Mucosa of descending colon (tissue), 3 donors: ENCODE results near the gene DRAXIN. TPM values are rescaled to one million over a fixed set of nuclear protein-coding genes. Genes with fewer than 3 reads are reported as not detected.

Experiments
- ATAC-seq: fragments of 200-7000 bp; cut with Tn5 transposase; one replicate; pipeline ENCODE4 v1.9.1; 2020; ENCODE audit warnings: mild to moderate bottlenecking, moderate library complexity
- DNase-seq, 3 donors: peaks; one replicate each; pipeline ENCODE4 v3.0.0-alpha.2; 2020
- H3K36me3 ChIP-seq: fragments of 200-600 bp; one replicate; pipeline ENCODE4 v1.8.0; 2021; ENCODE audit warnings: low read depth, mild to moderate bottlenecking
- H3K4me1 ChIP-seq: fragments of 200-600 bp; one replicate; pipeline ENCODE4 v1.8.0; 2021; ENCODE audit warnings: low read depth, mild to moderate bottlenecking
- H3K4me3 ChIP-seq: fragments of 200-600 bp; one replicate; pipeline ENCODE4 v1.8.0; 2021; ENCODE audit warnings: mild to moderate bottlenecking
- H3K9me3 ChIP-seq: fragments of 200-600 bp; one replicate; pipeline ENCODE4 v1.8.0; 2021; ENCODE audit warnings: mild to moderate bottlenecking
- CTCF ChIP-seq: fragments of 200-600 bp; IDR thresholded peaks from one replicate; pipeline ENCODE4 v1.8.0; 2022; ENCODE audit warnings: antibody characterized with exemption, mild to moderate bottlenecking
- intact Hi-C, 2 donors: fragments of 100-400 bp; cut with DNase I in 1 of 2; cut with micrococcal nuclease in 1 of 2; formaldehyde crosslinking; loops; one replicate each; pipeline versions ENCODE4 v1.11.0 to v1.11.1; 2022; cut with DNase I, micrococcal nuclease
- total RNA-seq, 3 donors: library from RNA; stranded (reverse); fragmentation: NEBNext Ultra II Directional in 2 of 3; extraction: Animal tissue kit (Norgen Biotek cat#: 25700) in 2 of 3; gene quantifications; one replicate each; pipeline versions ENCODE4 v1.2.1 to v1.2.4, GENCODE V29; 2021 to 2023
- donor health status: DM: no; HTN: no; CAD: no; lungs with moderate emphysema.
- donor health status: DM: no; HTN: no; CAD: no.
- donor health status: DM: no; HTN: yes; CAD: no.

Gene DRAXIN
- total RNA-seq, 3 donors from 2014 or later, result 0.10 to 0.19 (median 0.17) TPM

- no peaks in the 10 kb centered on the region for H3K9me3 ChIP-seq
- DNase-seq (no peak), ATAC-seq (no peak)
- H3K36me3 ChIP-seq, result no peaks in the 10 kb centered on the region
- H3K4me1 ChIP-seq, result peaks cover 5% of the 10 kb centered on the region
- intact Hi-C loops, result no loop called here
- H3K4me3 ChIP-seq, result no peak overlapping the region
- TF ChIP-seq CTCF, result no peak
Measured at GRCh38 chr1:11741482-11741881, 50.0 kb downstream of the DRAXIN start.

GRCh38 chr1:11741919-11742558 lies 50.5 kb downstream of the DRAXIN start:
- Histone ChIP-seq H3K4me3 (no peak overlapping the region), H3K36me3 (no peaks in the 10 kb centered on the region), H3K9me3 (no peaks in the 10 kb centered on the region), H3K4me1 (peaks cover under 1% of the 10 kb centered on the region)
- intact Hi-C loops, result no loop called here
- no peak for DNase-seq
- no peak for ATAC-seq
- no peak for TF ChIP-seq CTCF

- TF ChIP-seq CTCF, result no peak
- no peaks in the 10 kb centered on the region for H3K4me1 ChIP-seq
- no peak overlapping the region for H3K4me3 ChIP-seq
- no peaks in the 10 kb centered on the region for H3K36me3 ChIP-seq
- H3K9me3 ChIP-seq, result no peaks in the 10 kb centered on the region
- intact Hi-C loops, result no loop called here
- no peak for ATAC-seq
- DNase-seq, result no peak
Measured at GRCh38 chr1:11744287-11744686, 52.8 kb downstream of the DRAXIN start.

- DNase-seq (no peak), ATAC-seq (no peak)
- TF ChIP-seq CTCF, result no peak
- intact Hi-C loops, result no loop called here
- no peaks in the 10 kb centered on the region for H3K4me1 ChIP-seq
- no peaks in the 10 kb centered on the region for H3K36me3 ChIP-seq
- H3K4me3 ChIP-seq, result no peak overlapping the region
- no peaks in the 10 kb centered on the region for H3K9me3 ChIP-seq
Measured at GRCh38 chr1:11746092-11746491, 54.6 kb downstream of the DRAXIN start.

- intact Hi-C loops, result no loop called here
- no peaks in the 10 kb centered on the region for H3K9me3 ChIP-seq
- H3K36me3 ChIP-seq, result no peaks in the 10 kb centered on the region
- H3K4me1 ChIP-seq, result no peaks in the 10 kb centered on the region
- H3K4me3 ChIP-seq, result no peak overlapping the region
- ATAC-seq (no peak), DNase-seq (no peak)
- no peak for TF ChIP-seq CTCF
Measured at GRCh38 chr1:11746795-11747487, 55.4 kb downstream of the DRAXIN start.
